Measurements from ENCODE around the gene MMUT. TPM values are rescaled to one million over a fixed set of nuclear protein-coding genes. Genes with fewer than 3 reads are reported as not detected.

Gene MMUT
- 5.5 and 8.0 TPM in 2 replicates for total RNA-seq

GRCh38 chr6:49462927-49463611 is at the start of gene MMUT, which contains the start of gene CENPQ:
Gene MMUT (minus strand): TSS chr6:49463253. CDS start chr6:49459466, 3,787 bp downstream.
Gene CENPQ (plus strand): TSS chr6:49463370. CDS start chr6:49470177, 6,807 bp downstream.

GRCh38 chr6:49499623-49500022 is 36.6 kb upstream of the MMUT start, which contains the start of gene GLYATL3:
Gene GLYATL3 (plus strand): TSS chr6:49499923. CDS start chr6:49511991, 12,068 bp downstream.

Other genes starting within 250 kb of the MMUT start
- gene CENPQ, start 117 bp upstream of the MMUT start, total RNA-seq, result 7.5 and 10.5 TPM in 2 replicates
- gene GLYATL3, start 36.7 kb upstream of the MMUT start, total RNA-seq, result not detected in 2 replicates
- gene C6orf141, start 87.4 kb upstream of the MMUT start, total RNA-seq, result 13.3 and 14.0 TPM in 2 replicates
- gene RHAG, start 173.6 kb upstream of the MMUT start, total RNA-seq, result not detected in 2 replicates

All from airway epithelial cell (primary cell).